ENCODE data around the gene RAB9A. TPM values are rescaled to one million over a fixed set of nuclear protein-coding genes. Genes with fewer than 3 reads are reported as not detected.
"Not testable (repeated sequence)": the region's sequence is repeated elsewhere in the genome, so short reads cannot be mapped to it uniquely, and the experiment has no call there.

The RAB9A gene
- total RNA-seq, 6 experiments from 2014 or later, result 9.9 to 20.8 (median 12.7) TPM

- H3K9me3 ChIP-seq, result no peaks in the 10 kb centered on the region
- intact Hi-C loops (cut with DNase I), result no loop called here
- H3K27me3 ChIP-seq, result no peaks in the 10 kb centered on the region
- no peak overlapping the region for H3K4me3 ChIP-seq
- DNase-seq, result no peak
- WGBS (ENCODE audit: insufficient coverage, low coverage, low lambda C conversion rate, missing lambda C conversion rate), result 76% methylated on average over 3 of the region's 3 CpGs
- H3K27ac ChIP-seq, result no peak overlapping the region
- TF ChIP-seq POLR2A (IDR thresholded peaks at IDR 0.05), result no peak
- H3K36me3 ChIP-seq, result peaks cover 0 to 4% (median 2%) of the 10 kb centered on the region in 4 donors
- no peak for ATAC-seq
- peaks cover 0 to 3% (median 0%) of the 10 kb centered on the region in 4 donors for H3K4me1 ChIP-seq
These were observed 24.9 kb upstream of the RAB9A start for GRCh38 chrX:13664020-13664419.

DNA sequence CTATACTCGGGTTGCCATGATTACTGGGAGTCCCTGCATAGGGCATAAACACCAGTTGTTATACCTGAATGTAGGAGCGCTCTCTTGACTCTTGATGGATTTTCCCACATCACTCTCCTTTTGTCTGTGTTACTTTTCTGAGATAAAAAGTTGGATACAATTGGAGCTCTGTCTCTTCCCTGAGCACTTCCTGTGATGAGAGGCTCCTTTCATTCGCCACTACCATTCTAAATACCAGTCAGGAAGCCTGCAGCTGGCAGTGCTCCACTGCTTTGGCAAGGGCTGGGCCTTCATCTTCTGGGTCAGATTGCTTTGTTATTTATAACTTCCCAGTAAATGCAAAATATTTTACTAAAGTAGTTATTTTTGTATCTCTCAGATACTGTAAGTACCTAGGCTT, 22.1 kb upstream of the RAB9A start:
- Histone ChIP-seq H3K4me3 (no peak overlapping the region), H3K4me1 (no peaks in the 10 kb centered on the region), H3K36me3 (no peaks in the 10 kb centered on the region), H3K27me3 (no peaks in the 10 kb centered on the region), H3K27ac (no peak overlapping the region), H3K9me3 (no peaks in the 10 kb centered on the region)
- DNase-seq (no peak), ATAC-seq (no peak)
- no peak for TF ChIP-seq POLR2A (IDR thresholded peaks at IDR 0.05)
- TF ChIP-seq CTCF (IDR thresholded peaks at IDR 0.05), result no peak
- intact Hi-C loops (cut with DNase I), result no loop called here
- 75% methylated on average over 1 of the region's 3 CpGs for WGBS (ENCODE audit: insufficient coverage, low coverage, low lambda C conversion rate, missing lambda C conversion rate)

GRCh38 chrX:13667919-13668318, 21.0 kb upstream of the RAB9A start:
- TF ChIP-seq POLR2A (IDR thresholded peaks at IDR 0.05) (no peak), CTCF (IDR thresholded peaks at IDR 0.05) (no peak)
- no peak for DNase-seq
- H3K27ac ChIP-seq, result no peak overlapping the region
- H3K36me3 ChIP-seq, result no peaks in the 10 kb centered on the region
- H3K9me3 ChIP-seq, result no peaks in the 10 kb centered on the region
- intact Hi-C loops (cut with DNase I), result no loop called here
- no peaks in the 10 kb centered on the region for H3K4me1 ChIP-seq
- no peak overlapping the region for H3K4me3 ChIP-seq
- H3K27me3 ChIP-seq, result no peaks in the 10 kb centered on the region
- ATAC-seq, result no peak

DNA sequence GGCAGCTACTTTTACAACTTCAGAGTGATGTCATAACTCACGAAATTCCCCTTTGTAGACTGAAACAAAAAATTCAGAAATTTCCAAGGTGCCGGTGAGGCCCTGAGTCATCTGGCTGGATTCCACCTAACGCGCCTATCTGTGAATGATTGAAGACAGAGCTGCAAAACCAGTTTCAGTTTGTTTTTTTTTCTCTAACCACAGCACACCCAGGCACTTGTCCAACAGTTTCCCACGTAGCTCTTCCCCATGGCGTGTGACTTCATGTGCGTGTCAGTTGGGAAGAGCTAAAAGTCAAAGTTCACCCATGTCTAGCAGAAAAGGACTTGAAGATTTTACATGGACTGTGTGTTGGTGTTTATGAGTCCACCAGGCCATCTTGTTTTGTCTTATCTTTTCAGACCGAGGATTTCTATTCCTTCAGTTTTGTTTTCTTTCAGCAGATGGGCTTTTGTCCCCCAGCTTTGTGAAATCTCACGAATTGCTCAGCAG, 19.6 kb upstream of the RAB9A start:
- intact Hi-C loops (cut with DNase I), result no loop called here
- Histone ChIP-seq H3K27ac (peak overlapping the region; percentile 2 to 54 (median 37)), H3K9me3 (no peaks in the 10 kb centered on the region), H3K4me1 (no peaks in the 10 kb centered on the region), H3K36me3 (no peaks in the 10 kb centered on the region), H3K4me3 (no peak overlapping the region), H3K27me3 (no peaks in the 10 kb centered on the region)
- ATAC-seq (peak; percentile 87 to 98 (median 94)), DNase-seq (peak; percentile 56 to 77 (median 67))
- TF ChIP-seq POLR2A (IDR thresholded peaks at IDR 0.05) (no peak), CTCF (IDR thresholded peaks at IDR 0.05) (no peak)
- WGBS (ENCODE audit: insufficient coverage, low coverage, low lambda C conversion rate, missing lambda C conversion rate), result 17% methylated on average over 9 of the region's 9 CpGs

DNA sequence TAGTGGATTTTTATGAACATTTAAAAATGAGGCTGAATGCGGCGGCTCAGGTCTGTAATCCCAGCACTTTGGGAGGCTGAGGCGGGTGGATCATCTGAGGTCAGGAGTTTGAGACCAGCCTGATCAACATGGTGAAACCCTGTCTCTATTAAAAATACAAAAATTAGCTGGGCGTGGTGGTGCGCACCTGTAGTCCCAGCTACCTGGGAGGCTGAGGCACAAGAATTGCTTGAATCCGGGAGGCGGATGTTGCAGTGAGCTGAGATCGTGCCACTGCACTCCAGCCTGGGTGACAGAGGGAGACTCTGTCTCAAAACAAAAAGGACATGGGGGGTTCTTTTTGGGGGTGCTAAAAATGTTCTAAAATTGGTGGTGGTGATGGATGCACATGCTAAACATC, 19.2 kb upstream of the RAB9A start:
- H3K36me3 ChIP-seq; H3K4me3 ChIP-seq; H3K4me1 ChIP-seq; DNase-seq; H3K9me3 ChIP-seq; ATAC-seq; intact Hi-C loops (cut with DNase I); H3K27me3 ChIP-seq: not testable (repeated sequence)
- peak overlapping the region in 2 of 3 donors; percentile 37 to 54 for H3K27ac ChIP-seq
- WGBS (ENCODE audit: insufficient coverage, low coverage, low lambda C conversion rate, missing lambda C conversion rate), result 90% methylated on average over 8 of the region's 8 CpGs

- WGBS (ENCODE audit: insufficient coverage, low coverage, low lambda C conversion rate, missing lambda C conversion rate), result 90% methylated on average over 5 of the region's 5 CpGs
- DNase-seq (no peak), ATAC-seq (no peak)
- intact Hi-C loops (cut with DNase I), result no loop called here
- no peaks in the 10 kb centered on the region for H3K27me3 ChIP-seq
- no peak overlapping the region for H3K27ac ChIP-seq
- TF ChIP-seq POLR2A (IDR thresholded peaks at IDR 0.05) (no peak), CTCF (IDR thresholded peaks at IDR 0.05) (no peak)
- no peaks in the 10 kb centered on the region for H3K36me3 ChIP-seq
- H3K9me3 ChIP-seq, result no peaks in the 10 kb centered on the region
- no peaks in the 10 kb centered on the region for H3K4me1 ChIP-seq
- no peak overlapping the region for H3K4me3 ChIP-seq
These were observed 18.7 kb upstream of the RAB9A start for GRCh38 chrX:13670197-13670596.

Measured in right lobe of liver (tissue), 6 donors.